ENCODE results near the gene EBI3. TPM values are rescaled to one million over a fixed set of nuclear protein-coding genes. Genes with fewer than 3 reads are reported as not detected.
"Not testable (repeated sequence)": the region's sequence is repeated elsewhere in the genome, so short reads cannot be mapped to it uniquely, and the experiment has no call there.

The EBI3 gene
- total RNA-seq, 6 experiments from 2014 or later: 0.17 to 0.61 (median 0.37) TPM

- peaks cover 39% of the 10 kb centered on the region for H3K27me3 Mint-ChIP-seq (ENCODE audit: insufficient read depth)
- H3K36me3 Mint-ChIP-seq (ENCODE audit: low read depth): no peaks in the 10 kb centered on the region
- no peak for DNase-seq
- no peak overlapping the region for H3K4me3 Mint-ChIP-seq
- no peaks in the 10 kb centered on the region for H3K9me3 Mint-ChIP-seq
- TF ChIP-seq CTCF (IDR thresholded peaks at IDR 0.05): no peak
- H3K27ac Mint-ChIP-seq: no peak overlapping the region
- no peaks in the 10 kb centered on the region for H3K4me1 Mint-ChIP-seq (ENCODE audit: low read depth)
Observed at GRCh38 chr19:4279530-4280422, 50.5 kb downstream of the EBI3 start.

DNA sequence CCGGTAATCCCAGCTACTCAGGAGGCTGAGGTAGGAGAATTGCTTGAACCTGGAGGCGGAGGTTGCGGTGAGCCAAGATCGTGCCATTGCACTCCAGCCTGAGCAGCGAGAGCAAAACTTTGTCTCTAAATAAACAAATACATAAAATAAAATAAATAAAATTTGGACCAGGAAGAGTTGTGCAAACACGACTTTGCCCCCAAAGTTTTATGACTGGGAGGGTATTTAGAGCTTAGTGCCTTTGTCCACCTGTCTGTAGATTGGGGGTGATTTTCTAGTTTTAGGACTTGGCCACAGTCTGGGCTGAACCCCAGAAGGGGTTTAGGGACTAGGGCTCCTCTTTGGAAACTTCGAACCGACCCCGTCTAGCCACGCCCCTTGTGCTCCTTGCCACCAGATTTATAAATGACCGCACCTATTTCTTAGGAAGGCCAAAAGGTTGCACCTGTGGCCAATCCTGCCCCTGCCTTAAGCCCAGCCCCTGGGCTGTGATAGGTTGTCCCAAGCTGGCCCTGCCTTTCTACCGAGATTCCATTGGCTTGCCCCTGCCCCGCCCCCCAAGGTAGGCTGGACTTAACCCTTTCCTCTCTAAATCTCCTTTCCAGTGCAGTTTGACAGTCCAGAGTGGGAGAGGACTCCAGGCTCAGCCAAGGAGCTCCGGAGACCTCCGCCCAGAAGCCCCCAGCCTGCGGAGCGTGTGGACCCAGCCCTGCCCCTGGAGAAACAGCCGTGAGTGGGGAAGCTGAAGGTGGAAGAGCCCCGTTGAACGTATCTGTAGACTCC is 55.0 kb downstream of the EBI3 start:
- TF ChIP-seq CTCF (IDR thresholded peaks at IDR 0.05): no peak
- Mint-ChIP-seq H3K36me3 (ENCODE audit: low read depth) (no peaks in the 10 kb centered on the region), H3K27me3 (ENCODE audit: insufficient read depth) (peaks cover 30% of the 10 kb centered on the region), H3K4me3 (no peak overlapping the region), H3K27ac (no peak overlapping the region), H3K4me1 (ENCODE audit: low read depth) (no peaks in the 10 kb centered on the region), H3K9me3 (no peaks in the 10 kb centered on the region)
- no peak for DNase-seq

- H3K4me3 Mint-ChIP-seq: no peak overlapping the region
- no peak for DNase-seq
- H3K27me3 Mint-ChIP-seq (ENCODE audit: insufficient read depth): peaks cover 28% of the 10 kb centered on the region
Observed at GRCh38 chr19:4284974-4285373, 55.7 kb downstream of the EBI3 start.

DNA sequence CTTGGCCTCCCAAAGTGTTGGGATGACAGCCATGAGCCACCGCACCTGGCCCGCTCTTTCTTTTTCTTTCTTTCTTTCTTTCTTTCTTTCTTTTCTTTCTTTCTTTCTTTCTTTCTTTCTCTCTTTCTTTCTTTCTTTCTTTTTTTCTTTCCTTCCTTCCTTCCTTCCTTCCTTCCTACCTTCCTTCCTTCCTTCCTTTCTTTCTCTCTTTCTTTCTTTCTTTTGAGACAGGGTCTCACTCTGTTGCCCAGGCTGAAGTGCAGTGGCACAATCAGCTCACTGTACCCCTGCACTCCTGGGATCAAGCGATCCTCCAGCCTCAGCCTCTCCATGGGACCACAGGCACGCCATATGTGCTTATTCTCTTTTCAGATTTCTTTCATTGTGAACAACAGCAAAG is 56.8 kb downstream of the EBI3 start:
- not testable (repeated sequence) for H3K36me3 Mint-ChIP-seq (ENCODE audit: low read depth); H3K4me3 Mint-ChIP-seq; H3K9me3 Mint-ChIP-seq; H3K27ac Mint-ChIP-seq; H3K4me1 Mint-ChIP-seq (ENCODE audit: low read depth); DNase-seq
- H3K27me3 Mint-ChIP-seq (ENCODE audit: insufficient read depth): peaks cover 23% of the 10 kb centered on the region

More at GRCh38 chr19:4284974-4285373, 55.7 kb downstream of the EBI3 start:
- Mint-ChIP-seq H3K4me1 (ENCODE audit: low read depth) (no peaks in the 10 kb centered on the region), H3K36me3 (ENCODE audit: low read depth) (no peaks in the 10 kb centered on the region), H3K27ac (no peak overlapping the region), H3K9me3 (no peaks in the 10 kb centered on the region)
- TF ChIP-seq CTCF (IDR thresholded peaks at IDR 0.05): no peak

Other genes with a start within 250 kb of the EBI3 start
- 1,000 to 10,000 TPM; 2,555 to 2,867 (median 2,696) TPM for gene EEF2, start 244.1 kb upstream of the EBI3 start, total RNA-seq (2021; fragmentation: NEBNext Ultra II Directional; extraction: Animal tissue kit (Norgen Biotek cat#: 25700))
- gene PIAS4, start 221.8 kb upstream of the EBI3 start, total RNA-seq (2021; fragmentation: NEBNext Ultra II Directional; extraction: Animal tissue kit (Norgen Biotek cat#: 25700)): 10 to 100 TPM; 20.0 to 26.0 (median 23.3) TPM
- gene ZBTB7A, start 162.6 kb upstream of the EBI3 start, total RNA-seq (2021; fragmentation: NEBNext Ultra II Directional; extraction: Animal tissue kit (Norgen Biotek cat#: 25700)): 10 to 100 TPM; 40.8 to 47.6 (median 43.6) TPM
- gene MAP2K2, start 105.4 kb upstream of the EBI3 start, total RNA-seq (2021; fragmentation: NEBNext Ultra II Directional; extraction: Animal tissue kit (Norgen Biotek cat#: 25700)): 100 to 1,000 TPM; 175 to 209 (median 187) TPM
- not detected for gene CREB3L3, start 75.9 kb upstream of the EBI3 start, total RNA-seq (2021; fragmentation: NEBNext Ultra II Directional; extraction: Animal tissue kit (Norgen Biotek cat#: 25700))
- 10 to 100 TPM; 23.4 to 27.5 (median 25.2) TPM for gene SIRT6, start 47.0 kb upstream of the EBI3 start, total RNA-seq (2021; fragmentation: NEBNext Ultra II Directional; extraction: Animal tissue kit (Norgen Biotek cat#: 25700))
- under 1 TPM; 0.11 to 0.81 (median 0.54) TPM for gene ANKRD24, start 46.8 kb upstream of the EBI3 start, total RNA-seq (2021; fragmentation: NEBNext Ultra II Directional; extraction: Animal tissue kit (Norgen Biotek cat#: 25700))
- gene YJU2, start 17.6 kb downstream of the EBI3 start, total RNA-seq (2021; fragmentation: NEBNext Ultra II Directional; extraction: Animal tissue kit (Norgen Biotek cat#: 25700)): 10 to 100 TPM; 12.0 to 17.7 (median 16.1) TPM
- not detected for gene SHD, start 49.7 kb downstream of the EBI3 start, total RNA-seq (2021; fragmentation: NEBNext Ultra II Directional; extraction: Animal tissue kit (Norgen Biotek cat#: 25700))
- gene TMIGD2, start 72.9 kb downstream of the EBI3 start, total RNA-seq (2021; fragmentation: NEBNext Ultra II Directional; extraction: Animal tissue kit (Norgen Biotek cat#: 25700)): not detected
- 10 to 100 TPM in 5 of 6 experiments, 1 to 10 TPM in 1; 9.2 to 15.2 (median 12.2) TPM for gene FSD1, start 75.1 kb downstream of the EBI3 start, total RNA-seq (2021; fragmentation: NEBNext Ultra II Directional; extraction: Animal tissue kit (Norgen Biotek cat#: 25700))
- 1 to 10 TPM in 4 of 6 experiments, under 1 TPM in 2; 0.24 to 2.7 (median 1.9) TPM for gene STAP2, start 109.3 kb downstream of the EBI3 start, total RNA-seq (2021; fragmentation: NEBNext Ultra II Directional; extraction: Animal tissue kit (Norgen Biotek cat#: 25700))
- gene MPND, start 114.0 kb downstream of the EBI3 start, total RNA-seq (2021; fragmentation: NEBNext Ultra II Directional; extraction: Animal tissue kit (Norgen Biotek cat#: 25700)): 10 to 100 TPM; 11.7 to 15.0 (median 12.1) TPM
- 100 to 1,000 TPM; 102 to 126 (median 110) TPM for gene SH3GL1, start 171.0 kb downstream of the EBI3 start, total RNA-seq (2021; fragmentation: NEBNext Ultra II Directional; extraction: Animal tissue kit (Norgen Biotek cat#: 25700))
- gene CHAF1A, start 173.1 kb downstream of the EBI3 start, total RNA-seq (2021; fragmentation: NEBNext Ultra II Directional; extraction: Animal tissue kit (Norgen Biotek cat#: 25700)): 10 to 100 TPM; 18.3 to 26.3 (median 24.4) TPM
- gene UBXN6, start 228.3 kb downstream of the EBI3 start, total RNA-seq (2021; fragmentation: NEBNext Ultra II Directional; extraction: Animal tissue kit (Norgen Biotek cat#: 25700)): 100 to 1,000 TPM; 124 to 142 (median 131) TPM
- gene HDGFL2, start 242.8 kb downstream of the EBI3 start, total RNA-seq (2021; fragmentation: NEBNext Ultra II Directional; extraction: Animal tissue kit (Norgen Biotek cat#: 25700)): 10 to 100 TPM; 68.0 to 79.6 (median 74.2) TPM